ENCODE results near the gene RPL27A. TPM values are rescaled to one million over a fixed set of nuclear protein-coding genes. Genes with fewer than 3 reads are reported as not detected.
A peak's percentile ranks its signal among the peaks of the same experiment; 100 is the strongest.

Gene RPL27A
- total RNA-seq, 4 donors from 2014 or later: 635 to 791 (median 757) TPM

DNA sequence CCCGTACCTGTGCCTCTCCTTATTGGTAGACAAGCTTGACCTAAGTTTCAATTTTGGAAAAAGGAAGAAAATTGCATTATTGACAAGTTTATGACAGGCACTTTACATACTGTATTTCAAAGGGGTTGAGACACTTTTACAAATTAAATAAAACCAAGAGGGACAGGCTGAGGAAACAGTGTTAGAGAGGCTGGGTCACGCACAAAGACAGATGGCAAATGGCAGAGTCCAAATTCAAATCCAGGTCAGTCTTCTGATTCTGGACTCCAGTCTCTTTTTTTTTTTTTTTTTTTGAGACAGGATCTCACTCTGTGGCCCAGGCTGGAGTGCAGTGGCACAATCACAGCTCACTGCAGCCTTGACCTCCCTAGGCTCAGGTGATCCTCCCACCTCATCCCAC lies 10.2 kb upstream of the RPL27A start:
- DNase-seq (ENCODE audit: low spot score): no peak
- TF ChIP-seq, protein P1, sequence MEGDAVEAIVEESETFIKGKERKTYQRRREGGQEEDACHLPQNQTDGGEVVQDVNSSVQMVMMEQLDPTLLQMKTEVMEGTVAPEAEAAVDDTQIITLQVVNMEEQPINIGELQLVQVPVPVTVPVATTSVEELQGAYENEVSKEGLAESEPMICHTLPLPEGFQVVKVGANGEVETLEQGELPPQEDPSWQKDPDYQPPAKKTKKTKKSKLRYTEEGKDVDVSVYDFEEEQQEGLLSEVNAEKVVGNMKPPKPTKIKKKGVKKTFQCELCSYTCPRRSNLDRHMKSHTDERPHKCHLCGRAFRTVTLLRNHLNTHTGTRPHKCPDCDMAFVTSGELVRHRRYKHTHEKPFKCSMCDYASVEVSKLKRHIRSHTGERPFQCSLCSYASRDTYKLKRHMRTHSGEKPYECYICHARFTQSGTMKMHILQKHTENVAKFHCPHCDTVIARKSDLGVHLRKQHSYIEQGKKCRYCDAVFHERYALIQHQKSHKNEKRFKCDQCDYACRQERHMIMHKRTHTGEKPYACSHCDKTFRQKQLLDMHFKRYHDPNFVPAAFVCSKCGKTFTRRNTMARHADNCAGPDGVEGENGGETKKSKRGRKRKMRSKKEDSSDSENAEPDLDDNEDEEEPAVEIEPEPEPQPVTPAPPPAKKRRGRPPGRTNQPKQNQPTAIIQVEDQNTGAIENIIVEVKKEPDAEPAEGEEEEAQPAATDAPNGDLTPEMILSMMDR (IDR thresholded peaks at IDR 0.05): no peak
- ATAC-seq (ENCODE audit: low FRiP score): no peak

DNA sequence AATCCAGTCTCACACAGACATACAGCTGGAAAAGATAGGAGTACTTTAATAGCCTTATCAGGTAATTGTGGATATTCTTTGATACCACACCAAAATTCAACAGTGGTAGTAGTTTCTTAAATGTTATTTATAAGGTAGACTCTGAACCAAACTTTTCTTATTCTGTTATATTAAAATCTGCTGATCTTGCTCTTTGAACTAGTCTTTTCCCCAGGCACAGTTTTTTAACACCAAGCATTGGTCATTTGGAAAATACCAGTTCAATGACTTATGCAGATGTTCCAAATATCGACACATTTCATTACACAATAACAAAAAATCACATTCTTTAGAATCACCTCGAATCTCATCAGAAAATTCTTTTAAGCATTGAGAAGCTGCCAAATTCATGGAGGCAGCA lies 7.7 kb upstream of the RPL27A start:
- DNase-seq (ENCODE audit: low spot score): no peak
- TF ChIP-seq, protein P1 (IDR thresholded peaks at IDR 0.05): no peak
- no peak for ATAC-seq (ENCODE audit: low FRiP score)

DNA sequence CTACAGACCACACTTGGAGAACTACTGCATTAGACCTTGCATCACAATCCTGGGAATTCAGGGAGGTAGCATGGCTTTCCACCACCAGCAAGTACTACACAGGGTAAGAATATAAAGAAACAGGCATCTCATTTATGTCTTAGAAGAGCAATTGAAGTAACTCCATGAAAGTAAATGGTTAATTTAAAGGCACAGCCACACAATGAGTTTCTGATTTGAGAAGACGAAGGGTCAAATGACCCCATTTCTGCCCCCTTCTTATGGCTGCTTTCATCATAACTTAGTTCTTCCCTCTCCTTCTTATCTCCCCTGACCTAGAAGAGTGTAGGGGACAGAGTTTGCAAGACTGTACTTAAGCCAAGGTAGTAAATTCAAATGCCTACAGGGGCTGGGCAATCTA lies 6.1 kb upstream of the RPL27A start:
- TF ChIP-seq, protein P1 (IDR thresholded peaks at IDR 0.05): no peak
- DNase-seq (ENCODE audit: low spot score): no peak
- ATAC-seq (ENCODE audit: low FRiP score): no peak

DNA sequence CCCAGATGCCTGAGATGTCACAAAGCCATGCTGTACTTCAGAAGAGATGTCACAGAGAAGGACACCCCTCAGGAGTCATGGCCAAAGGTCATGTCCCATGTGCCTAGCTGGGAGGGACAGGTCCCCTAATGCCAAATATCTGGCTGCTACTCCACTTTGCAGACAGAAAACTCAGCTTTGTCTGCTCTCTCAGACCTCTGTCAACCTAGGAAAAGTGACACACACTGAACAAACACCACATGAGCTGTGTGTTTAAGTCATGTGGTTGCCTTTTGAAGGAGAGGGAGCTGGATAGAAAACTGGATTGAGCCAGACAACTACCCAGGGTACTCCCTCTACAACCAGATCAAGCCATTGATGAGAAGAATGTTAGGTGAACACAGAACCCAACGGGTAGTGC lies 3.6 kb upstream of the RPL27A start:
- DNase-seq (ENCODE audit: low spot score) (no peak), ATAC-seq (ENCODE audit: low FRiP score) (no peak)
- TF ChIP-seq, protein P1 (IDR thresholded peaks at IDR 0.05): no peak

DNA sequence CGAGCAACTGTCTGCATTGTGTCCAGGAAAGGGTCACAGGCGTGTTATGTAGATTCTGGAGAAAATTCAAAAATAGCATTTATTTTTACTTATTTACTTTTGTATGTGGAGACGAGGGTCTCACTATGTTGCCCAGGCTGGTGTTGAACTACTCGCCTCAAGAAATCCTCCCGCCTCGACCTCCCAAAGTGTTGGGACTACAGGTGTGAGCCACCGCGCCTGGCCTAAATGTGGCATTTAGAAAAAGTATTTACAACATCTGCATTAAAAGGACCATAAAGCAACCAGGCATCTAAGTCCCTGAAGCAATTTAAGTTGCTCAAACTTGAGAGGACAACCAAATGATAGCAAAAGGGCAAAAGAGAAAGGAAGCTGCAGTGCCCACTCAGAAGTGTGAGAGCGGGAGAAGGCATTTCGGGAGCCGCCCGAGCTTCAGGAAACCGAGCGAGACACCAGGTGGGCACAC lies 722 bp upstream of the RPL27A start:
- TF ChIP-seq, protein P1 (IDR thresholded peaks at IDR 0.05): no peak
- ATAC-seq (ENCODE audit: low FRiP score) (no peak), DNase-seq (ENCODE audit: low spot score) (no peak)

DNA sequence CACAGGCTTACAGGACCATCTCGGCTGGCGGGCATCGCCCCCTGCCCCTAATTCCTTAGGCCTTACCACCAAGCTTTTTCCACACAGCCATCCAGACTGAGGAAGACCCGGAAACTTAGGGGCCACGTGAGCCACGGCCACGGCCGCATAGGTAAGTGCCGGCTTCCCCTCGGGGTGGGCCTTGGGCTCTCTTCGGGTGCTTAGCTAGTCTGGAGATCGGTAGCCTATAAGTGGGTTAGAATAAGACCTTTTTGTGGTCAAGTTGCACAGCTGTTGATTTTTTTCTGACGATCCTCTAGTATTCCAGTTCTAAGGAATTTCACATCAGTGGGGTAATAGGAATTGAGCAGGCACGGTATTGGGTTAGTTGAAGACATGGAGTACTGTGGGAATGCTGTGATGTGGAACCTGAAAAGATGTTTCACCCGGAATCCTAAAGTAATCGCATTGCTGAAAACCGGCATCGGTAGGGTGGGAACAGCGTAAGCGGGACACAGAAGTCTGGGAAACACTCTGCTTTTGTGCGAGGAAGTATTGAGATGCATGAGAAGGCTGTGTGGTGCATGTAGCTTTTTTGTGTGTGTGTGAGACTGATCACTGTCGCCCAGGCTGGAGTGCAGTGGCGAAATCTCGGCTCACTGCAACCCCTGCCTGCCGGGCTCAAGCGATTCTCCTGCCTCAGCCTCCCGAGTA lies 669 bp downstream of the RPL27A start:
- ATAC-seq (ENCODE audit: low FRiP score): peak; percentile 19

More for the DNA sequence above, 669 bp downstream of the RPL27A start:
- DNase-seq (ENCODE audit: low spot score): no peak
- TF ChIP-seq, protein P1 (IDR thresholded peaks at IDR 0.05): no peak

All from omental fat pad (tissue), 4 donors.